WTC11 (cell line): ENCODE measurements around the gene YTHDF1. TPM values are rescaled to one million over a fixed set of nuclear protein-coding genes. Genes with fewer than 3 reads are reported as not detected.

Source experiments
- ATAC-seq: fragments of 200-7000 bp; cut with Tn5 transposase; 2 replicates; pipeline ENCODE4 v1.10.0; 2021; ENCODE audit warnings: mild to moderate bottlenecking, moderate library complexity
- CTCF ChIA-PET: fragments of 300-600 bp; sonication (Branson Sonifier 250); formaldehyde crosslinking; loops from one replicate; lab custom pipeline; 2021; ENCODE audit warnings: antibody characterized with exemption; lab: Charles Lee
- POLR2A ChIA-PET: fragments of 350-600 bp; sonication (Branson Sonifier 250); formaldehyde crosslinking; loops from one replicate; lab custom pipeline; 2021; ENCODE audit warnings: antibody characterized with exemption; lab: Charles Lee
- DNase-seq: peaks from one replicate; pipeline ENCODE4 v3.0.0; 2021; ENCODE audit warnings: low spot score
- H3K27ac Mint-ChIP-seq: 2 replicates; pipeline ENCODE4 v1.8.0; 2021; ENCODE audit warnings: mixed read lengths
- H3K27me3 Mint-ChIP-seq: 2 replicates; pipeline ENCODE4 v1.8.0; 2021; ENCODE audit warnings: low read depth, mild to moderate bottlenecking, moderate library complexity, mixed read lengths
- H3K36me3 Mint-ChIP-seq: 2 replicates; pipeline ENCODE4 v1.8.0; 2021; ENCODE audit warnings: mixed read lengths
- H3K4me1 Mint-ChIP-seq: 2 replicates; pipeline ENCODE4 v1.8.0; 2022; ENCODE audit warnings: mixed read lengths
- H3K4me3 Mint-ChIP-seq: 2 replicates; pipeline ENCODE4 v1.8.0; 2021; ENCODE audit warnings: mild to moderate bottlenecking, moderate library complexity, mixed read lengths
- H3K9me3 Mint-ChIP-seq: 2 replicates; pipeline ENCODE4 v1.8.0; 2021; ENCODE audit warnings: mixed read lengths
- ATF1 ChIP-seq: sonication (generic); formaldehyde crosslinking; IDR thresholded peaks from 2 replicates; pipeline ENCODE4 v1.8.1; 2023; ENCODE audit warnings: mild to moderate bottlenecking, moderate library complexity, missing genetic modification reagents
- EMX1 ChIP-seq: fragments of 250-450 bp; sonication (Bioruptor Pico); IDR thresholded peaks from 2 replicates; pipeline ENCODE4 v1.8.0; 2021; ENCODE audit warnings: mild to moderate bottlenecking
- IRF2 ChIP-seq: sonication (generic); formaldehyde crosslinking; IDR thresholded peaks from 2 replicates; pipeline ENCODE4 v1.8.0; 2022; ENCODE audit warnings: low read depth, missing genetic modification reagents, borderline replicate concordance
- NR1H2 ChIP-seq: sonication (generic); formaldehyde crosslinking; IDR thresholded peaks from 2 replicates; pipeline ENCODE4 v1.9.0; 2021; ENCODE audit warnings: mild to moderate bottlenecking, moderate library complexity, missing genetic modification reagents
- NR2C2 ChIP-seq: sonication (generic); formaldehyde crosslinking; IDR thresholded peaks from 2 replicates; pipeline ENCODE4 v1.8.0; 2022; ENCODE audit warnings: mild to moderate bottlenecking, missing genetic modification reagents
- SOX15 ChIP-seq: fragments of 250-450 bp; sonication (Bioruptor Pico); IDR thresholded peaks from 2 replicates; pipeline ENCODE4 v1.9.0; 2021; ENCODE audit warnings: mild to moderate bottlenecking
- ZNF416 ChIP-seq: fragments of 250-450 bp; sonication (Bioruptor Pico); IDR thresholded peaks from 2 replicates; pipeline ENCODE4 v1.9.0; 2021; ENCODE audit warnings: mild to moderate bottlenecking, inconsistent platforms
- total RNA-seq: library from RNA; stranded (reverse); gene quantifications from 3 replicates; pipeline ENCODE4 v1.2.3, GENCODE V29; 2021
- TF ChIP-seq, protein P1 (sequence below): sonication (generic); formaldehyde crosslinking; IDR thresholded peaks from 2 replicates; pipeline ENCODE4 v1.8.1; 2023; ENCODE audit warnings: mild to moderate bottlenecking, missing genetic modification reagents, moderate library complexity
- TF ChIP-seq, protein P2 (sequence below): fragments of 250-450 bp; sonication (Bioruptor Pico); IDR thresholded peaks from 2 replicates; pipeline ENCODE4 v1.8.0; 2021; ENCODE audit warnings: mild to moderate bottlenecking
- TF ChIP-seq, protein P3 (sequence below): fragments of 250-450 bp; sonication (Bioruptor Pico); IDR thresholded peaks from 2 replicates; pipeline ENCODE4 v2.1.2; 2022; ENCODE audit warnings: mild to moderate bottlenecking, moderate library complexity
- TF ChIP-seq, protein P4 (sequence below): sonication (generic); formaldehyde crosslinking; IDR thresholded peaks from 2 replicates; pipeline ENCODE4 v1.8.1; 2023; ENCODE audit warnings: mild to moderate bottlenecking, missing genetic modification reagents
- TF ChIP-seq, protein P5 (sequence below): fragments of 200-600 bp; IDR thresholded peaks from 2 replicates; pipeline ENCODE4 v1.8.0; 2022; ENCODE audit warnings: antibody characterized with exemption
- TF ChIP-seq, protein P6 (sequence below): sonication (generic); formaldehyde crosslinking; IDR thresholded peaks from 2 replicates; pipeline ENCODE4 v1.8.0; 2022; ENCODE audit warnings: mild to moderate bottlenecking, missing genetic modification reagents
- TF ChIP-seq, protein P7 (sequence below): sonication (generic); formaldehyde crosslinking; IDR thresholded peaks from 2 replicates; pipeline ENCODE4 v1.8.0; 2023; ENCODE audit warnings: mild to moderate bottlenecking, missing genetic modification reagents

YTHDF1 gene
- total RNA-seq, 1 experiment from 2014 or later: 61.3 TPM

DNA sequence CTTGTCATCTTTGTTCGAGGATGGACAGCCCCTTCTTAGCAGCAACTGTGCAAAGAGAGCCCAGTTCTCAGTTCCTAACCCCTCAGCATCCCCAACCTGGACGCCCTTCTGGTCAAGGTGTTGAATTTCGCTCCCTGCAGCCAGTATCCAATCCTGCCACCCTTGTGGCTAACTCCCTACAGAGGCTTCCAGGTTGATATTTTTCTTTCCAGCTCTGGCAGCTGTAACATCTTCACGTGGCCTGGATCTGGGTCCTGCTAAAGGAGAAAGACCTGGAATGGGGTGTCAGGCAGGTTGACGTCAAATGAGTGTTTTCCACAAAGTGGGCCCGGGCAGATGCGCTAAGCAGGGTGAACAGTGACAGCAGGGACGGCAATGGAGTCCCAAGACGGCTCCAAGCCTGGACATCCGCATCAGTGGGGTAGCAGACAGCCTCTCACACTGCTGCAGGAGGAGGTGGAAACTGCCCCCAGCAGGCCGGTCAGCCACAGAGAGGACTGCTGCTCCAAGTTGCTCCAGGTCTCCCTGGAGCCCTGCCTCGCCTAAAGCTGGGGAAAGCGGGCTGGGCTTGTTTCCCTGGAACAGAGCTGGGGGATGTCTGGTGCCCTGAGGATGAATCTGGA is 1.0 kb upstream of the YTHDF1 start:
- peak; percentile 23 for ATAC-seq
- peaks cover 4% of the 10 kb centered on the region; the same call in 1 of the 2 replicates for H3K27me3 Mint-ChIP-seq
- ChIA-PET CTCF (interaction anchor here (0.9 to 2.7 kb wide), 3 partner anchors 14 to 161 kb away, joined by 3 to 10 read pairs (median 8); partner anchors contain the start of gene BIRC7), POLR2A (interaction anchor here (1.0 kb wide), 1 partner anchor 20 kb away, joined by 3 read pairs; no protein-coding TSS in a partner anchor)
- peaks cover 30% of the 10 kb centered on the region for H3K36me3 Mint-ChIP-seq
- peaks cover 27% of the 10 kb centered on the region for H3K4me1 Mint-ChIP-seq
- no peaks in the 10 kb centered on the region for H3K9me3 Mint-ChIP-seq
- peak overlapping the region; percentile 79 for H3K4me3 Mint-ChIP-seq
- no peak for DNase-seq
- TF ChIP-seq ZNF416: no peak
- TF ChIP-seq, all 79 proteins: peak for 0
- no peak overlapping the region; the same call in 1 of the 2 replicates for H3K27ac Mint-ChIP-seq

DNA sequence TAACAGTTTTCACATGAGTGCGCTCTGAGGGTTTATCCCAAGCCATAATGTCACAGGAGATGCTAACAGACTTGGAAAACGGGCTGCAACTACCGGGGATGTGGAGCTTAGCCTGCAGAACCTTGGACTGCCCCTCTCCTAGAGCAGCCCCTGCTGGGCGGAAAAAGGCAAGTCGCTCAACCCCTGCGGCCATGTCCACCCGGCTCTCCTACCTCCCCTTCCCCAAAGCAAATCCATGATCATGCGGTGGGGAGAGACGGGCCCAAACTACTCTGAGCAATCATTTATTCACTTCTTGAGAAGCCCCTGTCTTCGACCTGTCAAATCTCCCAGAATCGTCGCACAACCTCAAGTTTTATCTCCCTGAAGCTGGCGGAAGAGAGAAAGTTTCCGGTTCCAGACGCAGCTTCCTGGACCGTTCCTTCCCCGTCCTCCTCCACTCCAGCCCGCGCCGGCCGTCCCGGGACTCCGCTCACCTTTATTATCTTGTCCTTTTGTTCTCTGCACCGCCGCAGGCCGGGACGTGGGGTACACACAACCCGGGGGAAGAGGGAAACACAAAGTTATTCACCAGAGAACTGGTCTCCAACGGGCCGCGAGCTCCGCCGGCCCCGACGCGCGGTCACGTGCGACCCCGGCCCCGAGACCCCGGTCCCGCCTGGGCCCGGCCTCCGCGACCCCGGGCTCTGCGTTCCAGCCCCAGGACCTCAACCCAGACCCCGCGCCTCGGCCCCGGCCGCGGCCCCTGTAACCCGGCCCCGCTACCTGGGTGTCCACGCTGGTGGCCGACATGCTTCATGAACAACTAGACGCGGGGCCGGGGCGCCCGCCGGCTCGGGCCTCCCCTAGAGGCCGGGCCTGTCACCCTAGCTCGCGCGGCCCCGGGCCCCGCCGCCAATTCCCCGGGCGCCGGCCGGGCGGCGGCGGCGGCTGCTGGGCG is 560 bp downstream of the YTHDF1 start:
- ATAC-seq (peak; percentile 23), DNase-seq (peak; percentile 56)
- Mint-ChIP-seq H3K36me3 (peaks cover 39% of the 10 kb centered on the region), H3K4me3 (peak overlapping the region; percentile 96), H3K9me3 (no peaks in the 10 kb centered on the region), H3K27me3 (peaks cover under 1% of the 10 kb centered on the region; the same call in 1 of the 2 replicates), H3K27ac (peak overlapping the region; percentile 93), H3K4me1 (peaks cover 28% of the 10 kb centered on the region)
- CTCF ChIA-PET: interaction anchor here (0.6 to 2.7 kb wide), 16 partner anchors 9 to 570 kb away, joined by 3 to 36 read pairs (median 4); partner anchors contain the start of gene BIRC7
- POLR2A ChIA-PET: interaction anchor here (0.6 to 1.0 kb wide), 3 partner anchors 8 to 39 kb away, joined by 3 read pairs; no protein-coding TSS in a partner anchor
- TF ChIP-seq, protein P1, sequence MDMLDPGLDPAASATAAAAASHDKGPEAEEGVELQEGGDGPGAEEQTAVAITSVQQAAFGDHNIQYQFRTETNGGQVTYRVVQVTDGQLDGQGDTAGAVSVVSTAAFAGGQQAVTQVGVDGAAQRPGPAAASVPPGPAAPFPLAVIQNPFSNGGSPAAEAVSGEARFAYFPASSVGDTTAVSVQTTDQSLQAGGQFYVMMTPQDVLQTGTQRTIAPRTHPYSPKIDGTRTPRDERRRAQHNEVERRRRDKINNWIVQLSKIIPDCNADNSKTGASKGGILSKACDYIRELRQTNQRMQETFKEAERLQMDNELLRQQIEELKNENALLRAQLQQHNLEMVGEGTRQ (CRISPR knock-in tag): peak; percentile 38; the same call in 1 of the 2 replicates
- TF ChIP-seq, protein P2, sequence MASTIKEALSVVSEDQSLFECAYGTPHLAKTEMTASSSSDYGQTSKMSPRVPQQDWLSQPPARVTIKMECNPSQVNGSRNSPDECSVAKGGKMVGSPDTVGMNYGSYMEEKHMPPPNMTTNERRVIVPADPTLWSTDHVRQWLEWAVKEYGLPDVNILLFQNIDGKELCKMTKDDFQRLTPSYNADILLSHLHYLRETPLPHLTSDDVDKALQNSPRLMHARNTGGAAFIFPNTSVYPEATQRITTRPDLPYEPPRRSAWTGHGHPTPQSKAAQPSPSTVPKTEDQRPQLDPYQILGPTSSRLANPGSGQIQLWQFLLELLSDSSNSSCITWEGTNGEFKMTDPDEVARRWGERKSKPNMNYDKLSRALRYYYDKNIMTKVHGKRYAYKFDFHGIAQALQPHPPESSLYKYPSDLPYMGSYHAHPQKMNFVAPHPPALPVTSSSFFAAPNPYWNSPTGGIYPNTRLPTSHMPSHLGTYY (CRISPR knock-in tag): no peak
- TF ChIP-seq ATF1 (CRISPR knock-in tag) (no peak), SOX15 (no peak)
- TF ChIP-seq, protein P3, sequence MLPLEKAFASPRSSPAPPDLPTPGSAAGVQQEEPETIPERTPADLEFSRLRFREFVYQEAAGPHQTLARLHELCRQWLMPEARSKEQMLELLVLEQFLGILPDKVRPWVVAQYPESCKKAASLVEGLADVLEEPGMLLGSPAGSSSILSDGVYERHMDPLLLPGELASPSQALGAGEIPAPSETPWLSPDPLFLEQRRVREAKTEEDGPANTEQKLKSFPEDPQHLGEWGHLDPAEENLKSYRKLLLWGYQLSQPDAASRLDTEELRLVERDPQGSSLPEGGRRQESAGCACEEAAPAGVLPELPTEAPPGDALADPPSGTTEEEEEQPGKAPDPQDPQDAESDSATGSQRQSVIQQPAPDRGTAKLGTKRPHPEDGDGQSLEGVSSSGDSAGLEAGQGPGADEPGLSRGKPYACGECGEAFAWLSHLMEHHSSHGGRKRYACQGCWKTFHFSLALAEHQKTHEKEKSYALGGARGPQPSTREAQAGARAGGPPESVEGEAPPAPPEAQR: no peak
- TF ChIP-seq, all 79 proteins: peak for 1

DNA sequence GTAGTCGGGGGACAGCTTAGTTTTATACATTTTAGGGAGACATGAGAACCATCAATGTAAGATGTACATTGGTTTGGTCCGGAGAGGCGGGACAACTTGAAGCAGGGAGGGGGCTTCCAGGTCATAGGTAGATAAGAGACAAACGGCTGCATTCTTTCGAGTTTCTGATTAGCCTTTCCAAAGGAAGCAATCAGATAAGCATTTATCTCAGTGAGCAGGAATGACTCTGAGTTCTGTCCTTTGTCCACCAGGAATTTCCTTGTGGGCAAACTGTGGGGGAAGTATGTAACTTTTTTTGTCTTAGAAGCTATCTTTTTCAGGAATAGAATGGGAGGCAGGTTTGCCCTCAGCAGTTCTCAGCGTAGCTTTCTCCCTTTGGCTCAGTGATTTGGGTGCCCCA is 1.4 kb downstream of the YTHDF1 start:
- H3K27me3 Mint-ChIP-seq: no peaks in the 10 kb centered on the region
- peak overlapping the region; percentile 96 for H3K4me3 Mint-ChIP-seq
- peak overlapping the region; percentile 93; the same call in 1 of the 2 replicates for H3K27ac Mint-ChIP-seq
- peaks cover 45% of the 10 kb centered on the region for H3K36me3 Mint-ChIP-seq
- H3K4me1 Mint-ChIP-seq: peaks cover 28% of the 10 kb centered on the region
- ChIA-PET POLR2A (interaction anchor here (0.6 to 1.0 kb wide), 2 partner anchors 9 to 40 kb away, joined by 3 read pairs; no protein-coding TSS in a partner anchor), CTCF (interaction anchor here (0.6 to 2.7 kb wide), 13 partner anchors 9 to 571 kb away, joined by 3 to 36 read pairs (median 5); no protein-coding TSS in a partner anchor)
- DNase-seq (no peak), ATAC-seq (no peak)
- H3K9me3 Mint-ChIP-seq: no peaks in the 10 kb centered on the region
- TF ChIP-seq, protein P4, sequence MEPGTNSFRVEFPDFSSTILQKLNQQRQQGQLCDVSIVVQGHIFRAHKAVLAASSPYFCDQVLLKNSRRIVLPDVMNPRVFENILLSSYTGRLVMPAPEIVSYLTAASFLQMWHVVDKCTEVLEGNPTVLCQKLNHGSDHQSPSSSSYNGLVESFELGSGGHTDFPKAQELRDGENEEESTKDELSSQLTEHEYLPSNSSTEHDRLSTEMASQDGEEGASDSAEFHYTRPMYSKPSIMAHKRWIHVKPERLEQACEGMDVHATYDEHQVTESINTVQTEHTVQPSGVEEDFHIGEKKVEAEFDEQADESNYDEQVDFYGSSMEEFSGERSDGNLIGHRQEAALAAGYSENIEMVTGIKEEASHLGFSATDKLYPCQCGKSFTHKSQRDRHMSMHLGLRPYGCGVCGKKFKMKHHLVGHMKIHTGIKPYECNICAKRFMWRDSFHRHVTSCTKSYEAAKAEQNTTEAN: no peak
- TF ChIP-seq, protein P5, sequence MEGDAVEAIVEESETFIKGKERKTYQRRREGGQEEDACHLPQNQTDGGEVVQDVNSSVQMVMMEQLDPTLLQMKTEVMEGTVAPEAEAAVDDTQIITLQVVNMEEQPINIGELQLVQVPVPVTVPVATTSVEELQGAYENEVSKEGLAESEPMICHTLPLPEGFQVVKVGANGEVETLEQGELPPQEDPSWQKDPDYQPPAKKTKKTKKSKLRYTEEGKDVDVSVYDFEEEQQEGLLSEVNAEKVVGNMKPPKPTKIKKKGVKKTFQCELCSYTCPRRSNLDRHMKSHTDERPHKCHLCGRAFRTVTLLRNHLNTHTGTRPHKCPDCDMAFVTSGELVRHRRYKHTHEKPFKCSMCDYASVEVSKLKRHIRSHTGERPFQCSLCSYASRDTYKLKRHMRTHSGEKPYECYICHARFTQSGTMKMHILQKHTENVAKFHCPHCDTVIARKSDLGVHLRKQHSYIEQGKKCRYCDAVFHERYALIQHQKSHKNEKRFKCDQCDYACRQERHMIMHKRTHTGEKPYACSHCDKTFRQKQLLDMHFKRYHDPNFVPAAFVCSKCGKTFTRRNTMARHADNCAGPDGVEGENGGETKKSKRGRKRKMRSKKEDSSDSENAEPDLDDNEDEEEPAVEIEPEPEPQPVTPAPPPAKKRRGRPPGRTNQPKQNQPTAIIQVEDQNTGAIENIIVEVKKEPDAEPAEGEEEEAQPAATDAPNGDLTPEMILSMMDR: no peak
- no peak for TF ChIP-seq EMX1 (CRISPR knock-in tag)
- no peak for TF ChIP-seq NR2C2 (CRISPR knock-in tag)
- no peak for TF ChIP-seq NR1H2 (CRISPR knock-in tag)
- no peak for TF ChIP-seq IRF2 (CRISPR knock-in tag)
- TF ChIP-seq, protein P6, sequence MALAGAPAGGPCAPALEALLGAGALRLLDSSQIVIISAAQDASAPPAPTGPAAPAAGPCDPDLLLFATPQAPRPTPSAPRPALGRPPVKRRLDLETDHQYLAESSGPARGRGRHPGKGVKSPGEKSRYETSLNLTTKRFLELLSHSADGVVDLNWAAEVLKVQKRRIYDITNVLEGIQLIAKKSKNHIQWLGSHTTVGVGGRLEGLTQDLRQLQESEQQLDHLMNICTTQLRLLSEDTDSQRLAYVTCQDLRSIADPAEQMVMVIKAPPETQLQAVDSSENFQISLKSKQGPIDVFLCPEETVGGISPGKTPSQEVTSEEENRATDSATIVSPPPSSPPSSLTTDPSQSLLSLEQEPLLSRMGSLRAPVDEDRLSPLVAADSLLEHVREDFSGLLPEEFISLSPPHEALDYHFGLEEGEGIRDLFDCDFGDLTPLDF (CRISPR knock-in tag): no peak
- TF ChIP-seq, protein P7, sequence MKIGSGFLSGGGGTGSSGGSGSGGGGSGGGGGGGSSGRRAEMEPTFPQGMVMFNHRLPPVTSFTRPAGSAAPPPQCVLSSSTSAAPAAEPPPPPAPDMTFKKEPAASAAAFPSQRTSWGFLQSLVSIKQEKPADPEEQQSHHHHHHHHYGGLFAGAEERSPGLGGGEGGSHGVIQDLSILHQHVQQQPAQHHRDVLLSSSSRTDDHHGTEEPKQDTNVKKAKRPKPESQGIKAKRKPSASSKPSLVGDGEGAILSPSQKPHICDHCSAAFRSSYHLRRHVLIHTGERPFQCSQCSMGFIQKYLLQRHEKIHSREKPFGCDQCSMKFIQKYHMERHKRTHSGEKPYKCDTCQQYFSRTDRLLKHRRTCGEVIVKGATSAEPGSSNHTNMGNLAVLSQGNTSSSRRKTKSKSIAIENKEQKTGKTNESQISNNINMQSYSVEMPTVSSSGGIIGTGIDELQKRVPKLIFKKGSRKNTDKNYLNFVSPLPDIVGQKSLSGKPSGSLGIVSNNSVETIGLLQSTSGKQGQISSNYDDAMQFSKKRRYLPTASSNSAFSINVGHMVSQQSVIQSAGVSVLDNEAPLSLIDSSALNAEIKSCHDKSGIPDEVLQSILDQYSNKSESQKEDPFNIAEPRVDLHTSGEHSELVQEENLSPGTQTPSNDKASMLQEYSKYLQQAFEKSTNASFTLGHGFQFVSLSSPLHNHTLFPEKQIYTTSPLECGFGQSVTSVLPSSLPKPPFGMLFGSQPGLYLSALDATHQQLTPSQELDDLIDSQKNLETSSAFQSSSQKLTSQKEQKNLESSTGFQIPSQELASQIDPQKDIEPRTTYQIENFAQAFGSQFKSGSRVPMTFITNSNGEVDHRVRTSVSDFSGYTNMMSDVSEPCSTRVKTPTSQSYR (CRISPR knock-in tag): no peak
